ENCODE results near the gene TAF6. TPM values are rescaled to one million over a fixed set of nuclear protein-coding genes. Genes with fewer than 3 reads are reported as not detected.

TAF6 gene
- total RNA-seq, 1 experiment from 2014 or later: 87.1 TPM

DNA sequence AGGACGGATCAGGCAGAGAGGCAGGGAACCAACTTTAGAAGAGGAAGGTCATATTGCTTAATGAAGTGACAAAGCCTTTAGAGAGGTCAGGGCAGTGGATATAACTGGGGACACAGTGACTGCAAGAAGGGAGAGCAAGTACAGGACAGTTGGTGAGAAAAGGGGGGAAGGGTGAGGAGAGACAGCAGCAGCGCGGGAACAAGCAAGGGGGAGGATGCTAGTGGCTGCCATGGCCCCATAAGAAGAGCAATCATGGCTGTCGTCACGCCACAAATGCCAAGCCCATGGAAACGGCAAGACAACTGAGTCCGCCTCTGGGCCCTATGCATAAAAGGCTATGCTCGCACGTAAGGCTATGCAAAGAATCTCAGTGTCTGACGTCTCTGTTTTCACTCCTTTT is 46.7 kb downstream of the TAF6 start:
- peaks cover 60% of the 10 kb centered on the region for H3K9me3 ChIP-seq (ENCODE audit: control insufficient read depth, low read depth, low read length)
- no peak overlapping the region for H3K4ac ChIP-seq (ENCODE audit: low read depth, low read length)
- no peak overlapping the region for H3K9ac ChIP-seq (ENCODE audit: extremely low read depth, insufficient read length, low read length)
- no peak overlapping the region for H3K23ac ChIP-seq (ENCODE audit: insufficient read length, low read depth, low read length)
- no peak overlapping the region for H3K4me2 ChIP-seq (ENCODE audit: insufficient read depth, insufficient read length, low read length)
- no peak overlapping the region for H4K8ac ChIP-seq (replicated peaks; ENCODE audit: insufficient read length, low read depth, low read length)
- H3K18ac ChIP-seq (ENCODE audit: insufficient read length, low read depth, low read length): no peak overlapping the region
- Mint-ChIP-seq H3K27ac (no peak overlapping the region), H3K4me3 (no peak overlapping the region), H3K9me3 (peaks cover 76 to 78% of the 10 kb centered on the region in 2 experiments), H3K27me3 (ENCODE audit: low read depth) (peaks cover 5% of the 10 kb centered on the region; the same call in 1 of the 2 replicates), H3K4me1 (no peaks in the 10 kb centered on the region), H3K36me3 (ENCODE audit: insufficient read depth in 1 of 3, low read depth in 3 of 3) (peaks cover 83 to 98% (median 90%) of the 10 kb centered on the region in 3 experiments)
- H4K20me1 ChIP-seq (ENCODE audit: control insufficient read depth, insufficient read depth, insufficient read length): no peaks in the 10 kb centered on the region
- H3K23me2 ChIP-seq (ENCODE audit: insufficient read length, low read depth, low read length, poor library complexity, severe bottlenecking): no peaks in the 10 kb centered on the region
- no peak overlapping the region for H4K5ac ChIP-seq (ENCODE audit: insufficient read length, low read depth, low read length)
- no peak overlapping the region for H2BK12ac ChIP-seq (ENCODE audit: insufficient read length, low read depth, low read length)
- TF ChIP-seq, protein P1, sequence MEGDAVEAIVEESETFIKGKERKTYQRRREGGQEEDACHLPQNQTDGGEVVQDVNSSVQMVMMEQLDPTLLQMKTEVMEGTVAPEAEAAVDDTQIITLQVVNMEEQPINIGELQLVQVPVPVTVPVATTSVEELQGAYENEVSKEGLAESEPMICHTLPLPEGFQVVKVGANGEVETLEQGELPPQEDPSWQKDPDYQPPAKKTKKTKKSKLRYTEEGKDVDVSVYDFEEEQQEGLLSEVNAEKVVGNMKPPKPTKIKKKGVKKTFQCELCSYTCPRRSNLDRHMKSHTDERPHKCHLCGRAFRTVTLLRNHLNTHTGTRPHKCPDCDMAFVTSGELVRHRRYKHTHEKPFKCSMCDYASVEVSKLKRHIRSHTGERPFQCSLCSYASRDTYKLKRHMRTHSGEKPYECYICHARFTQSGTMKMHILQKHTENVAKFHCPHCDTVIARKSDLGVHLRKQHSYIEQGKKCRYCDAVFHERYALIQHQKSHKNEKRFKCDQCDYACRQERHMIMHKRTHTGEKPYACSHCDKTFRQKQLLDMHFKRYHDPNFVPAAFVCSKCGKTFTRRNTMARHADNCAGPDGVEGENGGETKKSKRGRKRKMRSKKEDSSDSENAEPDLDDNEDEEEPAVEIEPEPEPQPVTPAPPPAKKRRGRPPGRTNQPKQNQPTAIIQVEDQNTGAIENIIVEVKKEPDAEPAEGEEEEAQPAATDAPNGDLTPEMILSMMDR (conservative IDR thresholded peaks at IDR 0.05): no peak
- no peak overlapping the region for H3T11ph ChIP-seq (ENCODE audit: low read length)
- no peak overlapping the region for H3K56ac ChIP-seq (ENCODE audit: insufficient read length, low read depth, low read length)
- H2AFZ ChIP-seq (ENCODE audit: low read length): no peak overlapping the region
- no peak overlapping the region for H3K14ac ChIP-seq (ENCODE audit: insufficient read depth, low read length)
- no peak for DNase-seq
- no peaks in the 10 kb centered on the region for H3K27me3 ChIP-seq (ENCODE audit: insufficient read depth, low read length)
- peaks cover 3% of the 10 kb centered on the region for H3K79me2 ChIP-seq (ENCODE audit: insufficient read depth, low read length)
- no peak overlapping the region for H2AK5ac ChIP-seq (ENCODE audit: insufficient read length, low read length)
- H3K27ac ChIP-seq (ENCODE audit: insufficient read length, low read depth, low read length): no peak overlapping the region
- no peak overlapping the region for H4K91ac ChIP-seq (ENCODE audit: insufficient read length, low read depth, low read length)
- no CpG with 5 or more reads among the region's 10 CpGs for WGBS (ENCODE audit: extremely low coverage, insufficient read length, low lambda C conversion rate)
- H2BK20ac ChIP-seq (ENCODE audit: low read depth, low read length, poor library complexity, severe bottlenecking): no peak overlapping the region
- H2BK15ac ChIP-seq (ENCODE audit: low read depth, low read length): no peak overlapping the region
- H3K79me1 ChIP-seq (ENCODE audit: insufficient read depth, low read depth, low read length, poor library complexity, severe bottlenecking): no peaks in the 10 kb centered on the region
- H2BK5ac ChIP-seq (ENCODE audit: insufficient read length, low read length): no peak overlapping the region
- no peaks in the 10 kb centered on the region for H3K4me1 ChIP-seq (ENCODE audit: insufficient read depth, low read length)
- no peak overlapping the region for H2BK120ac ChIP-seq (ENCODE audit: low read depth, low read length, poor library complexity, severe bottlenecking)
